HL-60 (cell line): Measurements from ENCODE around the gene ANKRD55.
"Not testable (repeated sequence)": the region's sequence is repeated elsewhere in the genome, so short reads cannot be mapped to it uniquely, and the experiment has no call there.

Source experiments
- DNase-seq, 2 experiments: peaks; one replicate each; pipeline ENCODE4 v3.0.0-alpha.2; 2010 to 2020; ENCODE audit warnings: low read depth in 1 of 2, low spot score in 1 of 2
- H3K27ac ChIP-seq: fragments of 250-450 bp; sonication (Bioruptor Pico); replicated peaks from 2 replicates; pipeline ENCODE4 v1.5.1; 2020; ENCODE audit warnings: mild to moderate bottlenecking, moderate library complexity
- H3K27me3 ChIP-seq: fragments of 250-450 bp; sonication (Bioruptor Pico); 2 replicates; pipeline ENCODE4 v1.5.1; 2021; ENCODE audit warnings: mild to moderate bottlenecking, moderate library complexity; ENCODE audit not compliant: insufficient read depth, poor library complexity, severe bottlenecking
- H3K4me3 ChIP-seq: replicated peaks from 2 replicates; pipeline ENCODE4 v1.5.1; 2011; ENCODE audit warnings: mild to moderate bottlenecking, control low read depth, low read length; ENCODE audit not compliant: insufficient read depth
- CTCF ChIP-seq: IDR thresholded peaks from one replicate; pipeline ENCODE4 v1.5.1; 2011; ENCODE audit warnings: low read length, control low read depth, inconsistent platforms; ENCODE audit not compliant: insufficient read depth
- GABPA ChIP-seq: IDR thresholded peaks from 2 replicates; pipeline ENCODE4 v1.6.1; 2012; ENCODE audit warnings: low read depth
- POLR2AphosphoS5 ChIP-seq: IDR thresholded peaks from 2 replicates; pipeline ENCODE4 v1.6.1; 2012; ENCODE audit warnings: low read depth
- REST ChIP-seq: IDR thresholded peaks from 2 replicates; pipeline ENCODE4 v1.6.1; 2012; ENCODE audit warnings: low read depth; ENCODE audit not compliant: insufficient replicate concordance
- SPI1 ChIP-seq: IDR thresholded peaks from 2 replicates; pipeline ENCODE4 v1.6.1; 2012; ENCODE audit warnings: low read depth, mild to moderate bottlenecking, borderline replicate concordance

The ANKRD55 gene

GRCh38 chr5:56128113-56128512 is 105.0 kb downstream of the ANKRD55 start:
- Histone ChIP-seq H3K27me3 (no peaks in the 10 kb centered on the region), H3K27ac (no peak overlapping the region), H3K4me3 (no peak overlapping the region)
- no peak for DNase-seq
- TF ChIP-seq CTCF (no peak), SPI1 (no peak), REST (no peak), POLR2AphosphoS5 (no peak), GABPA (no peak)

GRCh38 chr5:56126487-56127179 is 106.5 kb downstream of the ANKRD55 start:
- Histone ChIP-seq H3K27me3 (no peaks in the 10 kb centered on the region), H3K27ac (no peak overlapping the region), H3K4me3 (no peak overlapping the region)
- TF ChIP-seq POLR2AphosphoS5: no peak
- no peak for DNase-seq

GRCh38 chr5:56123531-56124243 is 109.4 kb downstream of the ANKRD55 start:
- Histone ChIP-seq H3K27ac (no peak overlapping the region), H3K4me3 (no peak overlapping the region)
- DNase-seq: no peak

GRCh38 chr5:56122360-56122985 is 110.7 kb downstream of the ANKRD55 start:
- H3K4me3 ChIP-seq, DNase-seq, H3K27me3 ChIP-seq, H3K27ac ChIP-seq: not testable (repeated sequence)

More at GRCh38 chr5:56123531-56124243, 109.4 kb downstream of the ANKRD55 start:
- TF ChIP-seq REST (no peak), GABPA (no peak)
- no peaks in the 10 kb centered on the region for H3K27me3 ChIP-seq

GRCh38 chr5:56119050-56119449 is 114.1 kb downstream of the ANKRD55 start:
- H3K27ac ChIP-seq: no peak overlapping the region
- H3K4me3 ChIP-seq: no peak overlapping the region
- TF ChIP-seq GABPA: no peak
- no peak for TF ChIP-seq REST
- no peak for TF ChIP-seq SPI1
- TF ChIP-seq POLR2AphosphoS5: no peak
- no peak for TF ChIP-seq CTCF
- no peaks in the 10 kb centered on the region for H3K27me3 ChIP-seq
- DNase-seq: no peak
